Measurements from ENCODE around the gene SMARCB1.

DNA sequence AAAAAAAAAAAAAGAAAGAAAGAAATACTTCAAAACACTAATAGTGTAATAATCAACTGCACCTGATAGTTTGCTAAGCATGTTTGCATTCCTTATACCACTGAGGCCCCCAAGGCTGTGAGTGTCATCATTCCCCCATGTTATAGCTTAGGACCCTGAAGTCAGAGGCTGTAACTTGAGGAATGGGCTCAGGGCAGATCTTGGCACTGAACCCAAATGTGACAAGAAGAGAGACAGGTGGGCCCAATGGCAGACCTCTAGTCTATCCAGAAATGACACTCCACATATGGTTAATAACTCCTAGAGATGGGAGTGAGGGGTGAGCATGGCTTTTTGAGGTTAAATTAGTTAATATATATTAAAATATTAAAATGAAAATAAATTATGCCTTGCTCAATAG lies 49.1 kb upstream of the SMARCB1 start:
- TF ChIP-seq, protein P1, sequence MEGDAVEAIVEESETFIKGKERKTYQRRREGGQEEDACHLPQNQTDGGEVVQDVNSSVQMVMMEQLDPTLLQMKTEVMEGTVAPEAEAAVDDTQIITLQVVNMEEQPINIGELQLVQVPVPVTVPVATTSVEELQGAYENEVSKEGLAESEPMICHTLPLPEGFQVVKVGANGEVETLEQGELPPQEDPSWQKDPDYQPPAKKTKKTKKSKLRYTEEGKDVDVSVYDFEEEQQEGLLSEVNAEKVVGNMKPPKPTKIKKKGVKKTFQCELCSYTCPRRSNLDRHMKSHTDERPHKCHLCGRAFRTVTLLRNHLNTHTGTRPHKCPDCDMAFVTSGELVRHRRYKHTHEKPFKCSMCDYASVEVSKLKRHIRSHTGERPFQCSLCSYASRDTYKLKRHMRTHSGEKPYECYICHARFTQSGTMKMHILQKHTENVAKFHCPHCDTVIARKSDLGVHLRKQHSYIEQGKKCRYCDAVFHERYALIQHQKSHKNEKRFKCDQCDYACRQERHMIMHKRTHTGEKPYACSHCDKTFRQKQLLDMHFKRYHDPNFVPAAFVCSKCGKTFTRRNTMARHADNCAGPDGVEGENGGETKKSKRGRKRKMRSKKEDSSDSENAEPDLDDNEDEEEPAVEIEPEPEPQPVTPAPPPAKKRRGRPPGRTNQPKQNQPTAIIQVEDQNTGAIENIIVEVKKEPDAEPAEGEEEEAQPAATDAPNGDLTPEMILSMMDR (IDR thresholded peaks at IDR 0.05) = no peak
- TF ChIP-seq POLR2A (IDR thresholded peaks at IDR 0.05) = no peak
